ENCODE results near the gene PTPN1. TPM values are rescaled to one million over a fixed set of nuclear protein-coding genes. Genes with fewer than 3 reads are reported as not detected.

PTPN1 gene
- total and polyA plus RNA-seq, 2 of the 13 experiments (the other 11 are each of a cell fraction or from before 2014, with no cell fraction given) = 17.7 to 37.2 TPM

GRCh38 chr20:50464026-50464724 lies 46.0 kb upstream of the PTPN1 start (continued):
- TF ChIP-seq ZNF441 (CRISPR knock-in tag; IDR thresholded peaks at IDR 0.05; ENCODE audit: borderline replicate concordance) (no peak), ZC3H13 (CRISPR knock-in tag; IDR thresholded peaks at IDR 0.05) (no peak), SRY (CRISPR knock-in tag; IDR thresholded peaks at IDR 0.05) (no peak; the same call in 1 of the 2 replicates), ZNF205 (CRISPR knock-in tag; IDR thresholded peaks at IDR 0.05) (peak; percentile 30; the same call in 1 of the 2 replicates), BORCS8-MEF2B (CRISPR knock-in tag; IDR thresholded peaks at IDR 0.05) (peak; percentile 41; the same call in 1 of the 2 replicates), HOXA5 (CRISPR knock-in tag; IDR thresholded peaks at IDR 0.05) (peak; percentile 82), ZNF264 (CRISPR knock-in tag; IDR thresholded peaks at IDR 0.05) (0 out of 2 replicates have a peak, but pooled peaks have one; percentile 33), TBL1XR1 (IDR thresholded peaks at IDR 0.05; ENCODE audit: borderline replicate concordance, low read length, partially characterized antibody) (no peak), UBTF (CRISPR knock-in tag; IDR thresholded peaks at IDR 0.05) (peak; percentile 58; the same call in 1 of the 2 replicates), ISX (CRISPR knock-in tag; conservative IDR thresholded peaks at IDR 0.05) (no peak), CEBPG (CRISPR knock-in tag; IDR thresholded peaks at IDR 0.05) (no peak; the same call in 1 of the 2 replicates), ZNF770 (CRISPR knock-in tag; IDR thresholded peaks at IDR 0.05) (no peak), ZNF580 (CRISPR knock-in tag; IDR thresholded peaks at IDR 0.05; ENCODE audit: borderline replicate concordance, low read depth) (no peak), ZMAT5 (CRISPR knock-in tag; IDR thresholded peaks at IDR 0.05; ENCODE audit: borderline replicate concordance, low read depth) (no peak), ZSCAN12 (CRISPR knock-in tag; IDR thresholded peaks at IDR 0.05) (no peak), GABPA (IDR thresholded peaks at IDR 0.05; ENCODE audit: low read depth, low read length) (no peak), GABPA (CRISPR knock-in tag; IDR thresholded peaks at IDR 0.05; ENCODE audit: low read depth) (no peak), CREM (IDR thresholded peaks at IDR 0.05) (no peak), CREM (CRISPR knock-in tag; IDR thresholded peaks at IDR 0.05) (no peak), SAFB2 (CRISPR knock-in tag; IDR thresholded peaks at IDR 0.05; ENCODE audit: borderline replicate concordance, low read depth) (no peak), TBX2 (CRISPR knock-in tag; IDR thresholded peaks at IDR 0.05; ENCODE audit: borderline replicate concordance) (peak; percentile 36; the same call in 1 of the 2 replicates), HDAC1 (CRISPR knock-in tag; IDR thresholded peaks at IDR 0.05) (peak; percentile 6; the same call in 1 of the 2 replicates), BCLAF1 (IDR thresholded peaks at IDR 0.05) (no peak)
